SH-SY5Y (cell line): ENCODE measurements around the gene LMCD1.

Source experiments
- GATA2 ChIP-seq: IDR thresholded peaks from 2 replicates; pipeline ENCODE4 v1.6.1; 2011; ENCODE audit warnings: mild to moderate bottlenecking, low read depth, low read length
- GATA3 ChIP-seq: IDR thresholded peaks from 2 replicates; pipeline ENCODE4 v1.6.1; 2011; ENCODE audit warnings: low read depth, mild to moderate bottlenecking, low read length, moderate library complexity

LMCD1 gene

GRCh38 chr3:8562081-8562595, 60.5 kb downstream of the LMCD1 start:
- TF ChIP-seq GATA2, result no peak
- TF ChIP-seq GATA3, result no peak

- TF ChIP-seq GATA2 (no peak), GATA3 (no peak)
Observed at GRCh38 chr3:8563146-8563545, 61.5 kb downstream of the LMCD1 start.

DNA sequence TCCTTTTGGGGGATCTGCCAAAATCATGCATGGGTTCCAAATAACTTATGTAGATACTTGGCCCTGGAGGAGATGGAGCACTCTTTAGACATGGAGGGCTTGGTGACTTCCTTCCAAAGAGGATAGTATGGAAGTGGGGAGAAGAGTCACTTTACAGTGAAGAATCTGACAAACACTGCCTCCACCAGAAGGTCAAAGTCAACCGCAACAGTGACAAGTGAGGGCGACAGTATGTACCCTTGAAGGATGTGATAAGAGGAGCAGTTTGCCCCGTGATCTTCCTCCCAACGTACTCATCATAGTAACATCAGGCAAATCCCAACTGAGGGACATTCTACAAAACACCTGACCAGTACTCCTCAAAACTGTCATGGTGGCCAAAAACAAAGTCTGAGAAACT, 62.0 kb downstream of the LMCD1 start:
- no peak for TF ChIP-seq GATA2
- TF ChIP-seq GATA3, result no peak

GRCh38 chr3:8565376-8565775, 63.8 kb downstream of the LMCD1 start:
- TF ChIP-seq GATA2 (no peak), GATA3 (no peak)

- TF ChIP-seq GATA3 (no peak), GATA2 (no peak)
Observed at GRCh38 chr3:8567784-8568575, 66.4 kb downstream of the LMCD1 start.

DNA sequence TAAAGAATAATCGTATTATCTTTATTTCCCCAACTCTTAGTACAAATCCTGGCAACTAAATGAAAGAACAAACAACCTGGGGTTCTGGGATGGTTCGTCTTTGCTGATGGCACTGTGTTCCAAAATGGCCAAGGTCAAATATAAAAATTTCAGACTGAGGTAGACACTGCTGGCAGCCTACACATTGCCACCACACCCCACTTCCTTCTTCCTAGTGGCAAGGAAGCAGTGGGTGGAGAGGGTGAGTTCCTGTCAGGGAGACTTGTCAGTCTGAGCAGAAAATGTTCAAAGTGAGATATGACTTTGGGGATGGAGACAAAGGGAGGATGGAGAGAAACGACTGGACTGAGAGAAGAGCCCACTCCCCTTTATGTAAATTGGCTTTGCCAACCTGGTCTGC, 69.6 kb downstream of the LMCD1 start:
- no peak for TF ChIP-seq GATA2
- TF ChIP-seq GATA3, result no peak

DNA sequence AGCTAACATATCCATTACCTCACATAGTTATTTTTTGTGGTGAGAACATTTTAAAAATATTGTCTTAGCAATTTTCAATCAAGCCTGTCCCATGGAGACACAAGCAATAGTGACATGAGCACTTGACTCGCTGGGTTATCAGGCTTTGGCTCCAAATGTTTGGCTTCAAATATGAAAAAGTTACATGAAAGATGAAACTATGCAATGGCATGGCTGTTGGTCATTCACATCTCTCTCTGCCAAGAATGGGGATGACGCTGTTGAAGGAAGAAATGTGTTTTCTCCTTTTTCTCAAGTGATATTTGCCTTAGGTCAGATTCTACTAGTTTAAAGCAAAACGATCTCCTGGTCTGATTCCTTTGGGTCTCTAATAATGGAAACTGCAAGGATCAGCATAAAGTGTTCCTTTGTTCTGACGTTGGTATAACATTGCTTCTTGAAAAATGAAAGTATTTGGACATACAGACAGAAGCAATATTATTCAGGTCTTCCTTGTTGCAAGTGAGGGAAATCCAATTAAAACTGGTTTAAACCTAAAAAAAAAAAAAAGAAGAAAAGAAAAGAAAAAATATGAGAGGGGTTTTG, 71.8 kb downstream of the LMCD1 start:
- no peak for TF ChIP-seq GATA3
- TF ChIP-seq GATA2, result no peak

DNA sequence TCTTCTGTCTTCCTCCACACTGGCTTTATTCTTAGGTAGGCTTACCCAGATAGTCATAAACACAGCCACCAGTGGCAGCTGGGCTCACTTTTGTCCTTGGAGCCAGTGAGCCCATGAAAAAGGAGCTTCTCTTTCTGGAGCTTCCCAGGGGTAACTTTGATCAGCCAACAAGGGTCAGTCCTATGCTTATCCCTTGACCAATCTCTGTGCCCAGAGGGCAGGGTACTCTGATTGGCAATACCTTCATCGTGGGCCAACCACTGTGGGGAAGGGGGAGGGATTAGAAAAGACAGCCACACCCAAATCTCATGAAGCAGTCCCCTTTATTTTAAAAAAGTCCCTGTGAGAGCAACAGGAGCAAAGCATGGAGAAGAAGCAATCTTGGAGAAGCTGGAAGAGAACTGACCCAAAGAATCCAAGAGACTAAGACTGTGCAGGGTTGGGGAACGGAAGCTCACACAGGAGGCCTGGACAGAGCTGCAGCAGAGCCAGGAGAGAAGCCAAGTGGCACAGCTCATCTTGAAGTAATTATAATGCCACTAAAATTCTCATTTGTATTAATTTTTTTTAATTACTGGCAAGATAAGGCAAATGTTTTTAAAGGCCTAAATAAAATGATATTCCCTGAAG, 72.5 kb downstream of the LMCD1 start:
- no peak for TF ChIP-seq GATA2
- TF ChIP-seq GATA3, result no peak

DNA sequence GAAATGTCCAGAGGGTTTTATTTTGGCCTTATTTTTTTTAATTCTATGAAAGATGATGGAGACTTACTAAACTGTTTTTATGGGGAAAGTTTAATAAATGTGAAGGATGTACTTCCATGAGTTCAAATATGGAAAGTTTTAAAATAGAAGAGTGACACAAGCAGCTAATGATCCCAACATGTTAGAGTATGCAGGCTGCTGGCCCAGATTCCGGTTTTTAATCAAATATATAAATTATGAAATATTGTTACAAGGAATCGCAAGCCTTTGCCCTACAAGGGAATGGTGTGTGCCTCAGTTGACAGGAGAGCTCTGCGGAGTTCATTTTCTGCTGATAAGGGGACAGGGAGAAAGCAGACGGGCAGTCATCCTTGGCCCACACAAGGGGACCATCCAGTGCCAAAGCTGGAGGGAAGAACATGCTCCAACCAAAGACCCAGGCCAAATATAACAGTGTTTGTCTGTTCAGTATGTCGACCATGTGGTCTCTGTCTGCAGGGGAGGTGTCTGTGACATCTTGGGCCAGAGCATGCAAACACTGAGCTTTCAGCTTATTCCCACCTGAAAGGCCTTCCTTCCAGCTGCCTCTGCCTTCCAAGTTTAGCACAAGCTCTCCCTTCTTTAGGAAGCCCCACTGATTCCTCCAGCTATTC, 73.2 kb downstream of the LMCD1 start:
- TF ChIP-seq GATA2 (no peak), GATA3 (no peak)

DNA sequence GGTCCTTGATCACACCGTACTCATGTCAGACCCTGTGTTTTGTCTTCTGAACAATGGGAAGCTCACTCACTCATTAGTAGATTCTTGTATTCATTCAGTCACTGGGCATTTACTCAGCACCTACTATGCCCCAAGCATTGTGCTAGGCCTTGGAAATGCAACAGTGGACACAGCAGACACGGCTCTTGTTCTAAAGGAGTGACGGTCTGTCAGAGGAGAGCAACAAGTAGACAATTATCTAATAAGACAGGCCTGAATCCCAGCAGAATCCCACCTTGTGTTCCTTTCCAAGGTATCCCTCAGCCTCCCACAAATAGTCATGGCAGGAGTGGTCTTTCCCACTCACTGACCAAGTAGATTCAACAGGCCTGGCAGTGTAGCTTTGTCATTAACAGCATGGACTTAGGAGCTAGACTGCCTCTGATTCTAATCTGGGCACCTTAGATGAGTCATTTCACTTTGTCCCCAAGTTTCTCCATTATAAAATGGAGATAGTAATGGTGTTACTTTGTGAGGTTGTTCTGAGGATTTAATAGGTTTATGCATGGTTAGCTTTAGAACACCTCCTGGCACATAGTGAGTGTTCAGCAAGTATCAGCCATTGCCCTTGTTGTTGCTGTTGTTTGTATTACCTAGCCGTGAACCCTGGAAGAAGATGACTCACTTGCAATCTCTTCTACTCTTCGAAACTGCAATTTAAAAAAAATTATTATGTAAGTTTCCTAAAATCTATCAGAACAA, 73.9 kb downstream of the LMCD1 start:
- TF ChIP-seq GATA2 (no peak), GATA3 (no peak)

DNA sequence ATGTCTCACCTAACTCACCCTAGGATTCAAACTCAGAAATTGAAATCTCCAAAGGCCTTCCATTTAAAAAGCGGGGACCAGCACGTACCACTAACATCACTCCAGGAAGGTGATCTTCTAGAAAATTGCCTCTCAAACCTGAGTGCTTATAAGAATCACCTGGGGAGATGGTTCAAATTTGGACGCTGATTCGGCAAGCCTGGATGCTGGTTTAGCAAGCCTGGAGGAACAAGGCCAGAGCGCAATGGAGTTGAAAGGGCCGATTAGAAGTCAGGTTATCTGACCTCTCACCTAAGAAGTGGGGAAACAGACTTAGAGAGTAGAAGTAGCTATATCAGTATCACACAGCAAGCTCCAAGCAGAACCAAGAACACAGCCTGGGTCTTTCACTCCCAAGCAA, 74.8 kb downstream of the LMCD1 start:
- TF ChIP-seq GATA3 (no peak), GATA2 (no peak)

- TF ChIP-seq GATA3, result no peak
Observed at GRCh38 chr3:8576841-8577571, 75.4 kb downstream of the LMCD1 start.

DNA sequence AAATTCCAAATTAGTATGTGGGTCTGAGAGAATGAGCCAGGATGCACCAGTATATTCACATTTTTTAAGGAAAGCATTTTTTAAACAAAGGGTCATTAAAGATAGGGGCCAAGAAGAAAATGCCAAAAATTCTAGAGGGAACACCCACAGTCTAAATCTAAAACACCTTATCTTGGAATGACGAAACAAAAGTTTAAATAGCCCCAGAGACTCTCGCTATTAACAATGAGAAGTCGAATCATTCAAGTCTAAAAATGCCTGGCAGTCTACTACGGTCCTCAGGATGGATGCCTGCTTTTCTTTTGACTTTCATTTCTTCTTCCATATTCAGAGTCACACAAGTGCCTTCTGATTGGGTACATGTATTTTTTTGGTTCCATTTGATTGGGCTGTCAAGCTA, 76.7 kb downstream of the LMCD1 start:
- TF ChIP-seq GATA2 (no peak), GATA3 (no peak)
